ENCODE results near the gene GRAMD4.

DNA sequence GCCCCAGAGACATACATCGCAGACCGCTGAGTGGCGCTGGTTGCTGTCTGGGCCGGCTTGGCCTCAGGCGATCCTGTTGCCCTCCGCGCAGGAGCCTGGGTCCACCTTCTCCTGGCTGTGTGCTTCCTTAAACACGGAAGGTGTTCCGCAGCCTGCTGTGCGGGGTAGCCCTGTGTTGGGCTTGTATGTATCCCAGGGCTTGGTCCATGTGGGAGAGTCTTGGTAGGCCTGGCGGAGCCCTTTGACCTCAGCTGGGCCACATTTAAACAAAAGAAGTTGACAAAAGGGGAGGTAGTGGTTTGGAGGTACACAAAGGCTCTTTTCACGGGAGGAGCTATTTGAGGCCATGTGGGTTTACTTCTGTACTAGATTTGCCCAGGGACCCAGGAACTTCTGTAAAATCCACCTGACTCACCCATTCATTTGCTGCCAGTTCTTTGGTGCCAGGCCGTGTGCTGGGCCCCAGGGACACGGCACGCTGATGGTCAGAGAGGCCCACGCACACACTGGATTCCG lies 11.0 kb upstream of the GRAMD4 start:
- no peak for TF ChIP-seq CTCF (IDR thresholded peaks at IDR 0.05)
- TF ChIP-seq EZH2 (IDR thresholded peaks at IDR 0.05; ENCODE audit: borderline replicate concordance, insufficient read depth, low read depth, low read length, poor library complexity, severe bottlenecking): no peak

All from B cell (primary cell).